Chondrocyte (in vitro differentiated cells): ENCODE data around the gene TIGD1. TPM values are rescaled to one million over a fixed set of nuclear protein-coding genes. Genes with fewer than 3 reads are reported as not detected.

Source experiments
- DNase-seq: peaks from one replicate; pipeline ENCODE4 v3.0.0; 2021; ENCODE audit warnings: mixed read lengths, low spot score
- H3K27ac Mint-ChIP-seq: one replicate; pipeline ENCODE4 v1.8.0; 2021; ENCODE audit warnings: mild to moderate bottlenecking, moderate library complexity, mixed read lengths; ENCODE audit not compliant: unreplicated experiment
- H3K27me3 Mint-ChIP-seq: 2 replicates; pipeline ENCODE4 v1.8.0; 2021; ENCODE audit warnings: low read depth, mixed read lengths
- H3K36me3 Mint-ChIP-seq: 2 replicates; pipeline ENCODE4 v1.8.0; 2021; ENCODE audit warnings: low read depth, mixed read lengths
- H3K4me1 Mint-ChIP-seq: 2 replicates; pipeline ENCODE4 v1.8.0; 2021; ENCODE audit warnings: low read depth, mild to moderate bottlenecking, mixed read lengths
- H3K4me3 Mint-ChIP-seq: one replicate; pipeline ENCODE4 v1.8.0; 2021; ENCODE audit warnings: mild to moderate bottlenecking, moderate library complexity, mixed read lengths; ENCODE audit not compliant: unreplicated experiment
- H3K9me3 Mint-ChIP-seq: 2 replicates; pipeline ENCODE4 v1.8.0; 2021; ENCODE audit warnings: low read depth, mixed read lengths
- CTCF ChIP-seq: fragments of 200-600 bp; sonication (generic); IDR thresholded peaks from 2 replicates; pipeline ENCODE4 v1.5.0; 2021; ENCODE audit warnings: antibody characterized with exemption, mild to moderate bottlenecking, moderate library complexity
- total RNA-seq: library from RNA; stranded (reverse); gene quantifications from 3 replicates; pipeline ENCODE4 v1.2.1, GENCODE V29; 2021

The TIGD1 gene
- total RNA-seq, 1 donor from 2014 or later: 3.2 TPM

GRCh38 chr2:232515639-232516038 is 34.7 kb downstream of the TIGD1 start:
- Mint-ChIP-seq H3K27ac (no peak overlapping the region), H3K36me3 (no peaks in the 10 kb centered on the region), H3K9me3 (no peaks in the 10 kb centered on the region), H3K4me1 (no peaks in the 10 kb centered on the region), H3K27me3 (peaks cover 47% of the 10 kb centered on the region), H3K4me3 (no peak overlapping the region)
- DNase-seq: no peak
- TF ChIP-seq CTCF: no peak

- Mint-ChIP-seq H3K4me1 (no peaks in the 10 kb centered on the region), H3K36me3 (no peaks in the 10 kb centered on the region), H3K27ac (no peak overlapping the region), H3K9me3 (no peaks in the 10 kb centered on the region), H3K4me3 (no peak overlapping the region), H3K27me3 (peaks cover 50% of the 10 kb centered on the region)
- DNase-seq: no peak
- TF ChIP-seq CTCF: no peak
Measured at GRCh38 chr2:232513353-232513752, 37.0 kb downstream of the TIGD1 start.

GRCh38 chr2:232512602-232513001 is 37.8 kb downstream of the TIGD1 start:
- Mint-ChIP-seq H3K9me3 (no peaks in the 10 kb centered on the region), H3K36me3 (no peaks in the 10 kb centered on the region), H3K27me3 (peaks cover 45% of the 10 kb centered on the region), H3K27ac (no peak overlapping the region), H3K4me1 (no peaks in the 10 kb centered on the region), H3K4me3 (no peak overlapping the region)
- TF ChIP-seq CTCF: no peak
- no peak for DNase-seq

GRCh38 chr2:232511336-232511890 is 38.9 kb downstream of the TIGD1 start:
- no peak for DNase-seq
- TF ChIP-seq CTCF: no peak
- Mint-ChIP-seq H3K4me3 (no peak overlapping the region), H3K27me3 (peaks cover 45% of the 10 kb centered on the region), H3K27ac (no peak overlapping the region), H3K9me3 (no peaks in the 10 kb centered on the region), H3K4me1 (no peaks in the 10 kb centered on the region), H3K36me3 (no peaks in the 10 kb centered on the region)

GRCh38 chr2:232508251-232508650 is 42.1 kb downstream of the TIGD1 start:
- H3K36me3 Mint-ChIP-seq: no peaks in the 10 kb centered on the region
- H3K4me1 Mint-ChIP-seq: peaks cover 6% of the 10 kb centered on the region
- TF ChIP-seq CTCF: no peak
- no peak overlapping the region for H3K27ac Mint-ChIP-seq
- DNase-seq: no peak
- H3K4me3 Mint-ChIP-seq: no peak overlapping the region
- no peaks in the 10 kb centered on the region for H3K9me3 Mint-ChIP-seq
- peaks cover 50% of the 10 kb centered on the region for H3K27me3 Mint-ChIP-seq
